ENCODE measurements around the gene ZBTB14.

DNA sequence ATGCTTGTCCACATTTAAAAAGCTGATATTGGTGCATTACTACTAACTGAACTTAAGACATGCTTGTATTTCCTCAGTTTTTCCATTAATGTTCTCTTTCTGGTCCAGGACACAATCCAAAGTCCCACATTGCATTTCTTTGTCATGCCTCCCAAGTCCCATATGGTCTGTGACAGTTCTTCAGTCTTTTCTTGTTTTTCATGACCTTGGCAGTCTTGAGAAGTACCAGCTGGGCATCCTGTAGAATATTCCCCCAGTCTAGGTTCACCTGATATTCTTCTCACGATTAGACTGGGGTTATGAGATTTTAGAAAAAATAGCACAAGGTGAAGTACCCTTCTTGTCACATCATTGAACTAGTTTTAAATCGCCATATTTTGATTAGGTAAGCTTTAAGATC, 10.3 kb upstream of the ZBTB14 start:
- TF ChIP-seq TAF1 (IDR thresholded peaks at IDR 0.05; ENCODE audit: borderline replicate concordance, insufficient read depth, low read length), result no peak
- no peak for TF ChIP-seq POLR2AphosphoS5 (IDR thresholded peaks at IDR 0.05; ENCODE audit: low read depth, low read length)
- TF ChIP-seq, protein P1, sequence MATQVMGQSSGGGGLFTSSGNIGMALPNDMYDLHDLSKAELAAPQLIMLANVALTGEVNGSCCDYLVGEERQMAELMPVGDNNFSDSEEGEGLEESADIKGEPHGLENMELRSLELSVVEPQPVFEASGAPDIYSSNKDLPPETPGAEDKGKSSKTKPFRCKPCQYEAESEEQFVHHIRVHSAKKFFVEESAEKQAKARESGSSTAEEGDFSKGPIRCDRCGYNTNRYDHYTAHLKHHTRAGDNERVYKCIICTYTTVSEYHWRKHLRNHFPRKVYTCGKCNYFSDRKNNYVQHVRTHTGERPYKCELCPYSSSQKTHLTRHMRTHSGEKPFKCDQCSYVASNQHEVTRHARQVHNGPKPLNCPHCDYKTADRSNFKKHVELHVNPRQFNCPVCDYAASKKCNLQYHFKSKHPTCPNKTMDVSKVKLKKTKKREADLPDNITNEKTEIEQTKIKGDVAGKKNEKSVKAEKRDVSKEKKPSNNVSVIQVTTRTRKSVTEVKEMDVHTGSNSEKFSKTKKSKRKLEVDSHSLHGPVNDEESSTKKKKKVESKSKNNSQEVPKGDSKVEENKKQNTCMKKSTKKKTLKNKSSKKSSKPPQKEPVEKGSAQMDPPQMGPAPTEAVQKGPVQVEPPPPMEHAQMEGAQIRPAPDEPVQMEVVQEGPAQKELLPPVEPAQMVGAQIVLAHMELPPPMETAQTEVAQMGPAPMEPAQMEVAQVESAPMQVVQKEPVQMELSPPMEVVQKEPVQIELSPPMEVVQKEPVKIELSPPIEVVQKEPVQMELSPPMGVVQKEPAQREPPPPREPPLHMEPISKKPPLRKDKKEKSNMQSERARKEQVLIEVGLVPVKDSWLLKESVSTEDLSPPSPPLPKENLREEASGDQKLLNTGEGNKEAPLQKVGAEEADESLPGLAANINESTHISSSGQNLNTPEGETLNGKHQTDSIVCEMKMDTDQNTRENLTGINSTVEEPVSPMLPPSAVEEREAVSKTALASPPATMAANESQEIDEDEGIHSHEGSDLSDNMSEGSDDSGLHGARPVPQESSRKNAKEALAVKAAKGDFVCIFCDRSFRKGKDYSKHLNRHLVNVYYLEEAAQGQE (IDR thresholded peaks at IDR 0.05; ENCODE audit: insufficient read depth in 1 of 2, low read depth in 2 of 2, low read length in 2 of 2), result no peak
- TF ChIP-seq SIN3A (IDR thresholded peaks at IDR 0.05; ENCODE audit: borderline replicate concordance, insufficient read depth, low read length), result no peak
- no peak for TF ChIP-seq FOXP2 (optimal IDR thresholded peaks at IDR 0.05; ENCODE audit: borderline replicate concordance, extremely low read depth, extremely low read length, insufficient read depth)
